GM12878 (cell line): ENCODE data around the gene KRTAP10-6.

Experiments used
- EZH2 ChIP-seq: IDR thresholded peaks from 2 replicates; pipeline ENCODE4 v1.6.1; 2012; ENCODE audit warnings: low read depth, mild to moderate bottlenecking, control low read depth, inconsistent platforms, low read length, borderline replicate concordance; ENCODE audit not compliant: control insufficient read depth
- FOXM1 ChIP-seq: IDR thresholded peaks from 2 replicates; pipeline ENCODE4 v1.6.1; 2012; ENCODE audit warnings: low read depth, mild to moderate bottlenecking, inconsistent platforms, low read length, moderate library complexity
- MTA2 ChIP-seq: fragments of 450-650 bp; IDR thresholded peaks from 2 replicates; pipeline ENCODE4 v1.6.1; 2016; ENCODE audit warnings: low read depth, mild to moderate bottlenecking, moderate library complexity
- POLR2AphosphoS5 ChIP-seq: IDR thresholded peaks from 2 replicates; pipeline ENCODE4 v1.6.1; 2011; ENCODE audit warnings: mild to moderate bottlenecking, low read length, inconsistent platforms
- TF ChIP-seq, protein P1 (sequence below): fragments of 450-650 bp; IDR thresholded peaks from 2 replicates; pipeline ENCODE4 v1.6.1; 2018; ENCODE audit warnings: borderline replicate concordance, mild to moderate bottlenecking; ENCODE audit not compliant: partially characterized antibody

- TF ChIP-seq EZH2 (no peak), FOXM1 (no peak), POLR2AphosphoS5 (no peak), MTA2 (no peak)
- TF ChIP-seq, protein P1, sequence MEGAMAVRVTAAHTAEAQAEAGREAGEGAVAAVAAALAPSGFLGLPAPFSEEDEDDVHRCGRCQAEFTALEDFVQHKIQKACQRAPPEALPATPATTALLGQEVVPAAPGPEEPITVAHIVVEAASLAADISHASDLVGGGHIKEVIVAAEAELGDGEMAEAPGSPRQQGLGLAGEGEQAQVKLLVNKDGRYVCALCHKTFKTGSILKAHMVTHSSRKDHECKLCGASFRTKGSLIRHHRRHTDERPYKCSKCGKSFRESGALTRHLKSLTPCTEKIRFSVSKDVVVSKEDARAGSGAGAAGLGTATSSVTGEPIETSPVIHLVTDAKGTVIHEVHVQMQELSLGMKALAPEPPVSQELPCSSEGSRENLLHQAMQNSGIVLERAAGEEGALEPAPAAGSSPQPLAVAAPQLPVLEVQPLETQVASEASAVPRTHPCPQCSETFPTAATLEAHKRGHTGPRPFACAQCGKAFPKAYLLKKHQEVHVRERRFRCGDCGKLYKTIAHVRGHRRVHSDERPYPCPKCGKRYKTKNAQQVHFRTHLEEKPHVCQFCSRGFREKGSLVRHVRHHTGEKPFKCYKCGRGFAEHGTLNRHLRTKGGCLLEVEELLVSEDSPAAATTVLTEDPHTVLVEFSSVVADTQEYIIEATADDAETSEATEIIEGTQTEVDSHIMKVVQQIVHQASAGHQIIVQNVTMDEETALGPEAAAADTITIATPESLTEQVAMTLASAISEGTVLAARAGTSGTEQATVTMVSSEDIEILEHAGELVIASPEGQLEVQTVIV: no peak
Measured at GRCh38 chr21:44606495-44606894, 14.2 kb upstream of the KRTAP10-6 start.
